IMR-90 (cell line): Measurements from ENCODE around the gene USP16. TPM values are rescaled to one million over a fixed set of nuclear protein-coding genes. Genes with fewer than 3 reads are reported as not detected.

Experiments used
- ATAC-seq: fragments of 200-7000 bp; cut with Tn5 transposase; 2 replicates; pipeline ENCODE4 v1.9.1; 2020; ENCODE audit warnings: low read depth, mild to moderate bottlenecking, moderate library complexity
- BruUV-seq: library from RNA; stranded (reverse); fragments of 400-500 nt; replicated peaks from 2 replicates; lab custom pipeline; 2021; lab: Mats Ljungman, UMichigan
- CTCF ChIA-PET: fragments of 300-600 bp; formaldehyde crosslinking; extraction: SDS; loops from one replicate; lab custom pipeline; 2021; ENCODE audit warnings: antibody characterized with exemption; lab: Yijun Ruan, JAX
- POLR2A ChIA-PET: fragments of 300-600 bp; sonication (Branson Sonifier 250); formaldehyde crosslinking; loops from one replicate; lab custom pipeline; 2022; ENCODE audit warnings: antibody characterized with exemption; ENCODE audit not compliant: unreplicated experiment; lab: Charles Lee
- DNase-seq: peaks from one replicate; pipeline ENCODE4 v3.0.0; 2013
- H2AFZ ChIP-seq: replicated peaks from 2 replicates; pipeline ENCODE3; 2013; ENCODE audit warnings: low read length, mild to moderate bottlenecking; ENCODE audit not compliant: poor library complexity
- H2AK5ac ChIP-seq: 2 replicates; pipeline ENCODE4 v1.6.1; 2013; ENCODE audit warnings: low read depth, low read length, inconsistent platforms
- H2AK9ac ChIP-seq: replicated peaks from 2 replicates; pipeline ENCODE3; 2013; ENCODE audit warnings: mild to moderate bottlenecking, low read depth, low read length, moderate library complexity; ENCODE audit not compliant: poor library complexity
- H2BK120ac ChIP-seq: 2 replicates; pipeline ENCODE4 v1.6.1; 2013; ENCODE audit warnings: low read depth, low read length, inconsistent platforms
- H2BK15ac ChIP-seq: 3 replicates; pipeline ENCODE4 v1.6.1; 2013; ENCODE audit warnings: low read depth, low read length, inconsistent platforms
- H2BK20ac ChIP-seq: 2 replicates; pipeline ENCODE4 v1.6.1; 2013; ENCODE audit warnings: low read depth, mild to moderate bottlenecking, inconsistent platforms, low read length, moderate library complexity
- H2BK5ac ChIP-seq: 2 replicates; pipeline ENCODE4 v1.6.1; 2013; ENCODE audit warnings: mild to moderate bottlenecking, low read depth, low read length, inconsistent platforms; ENCODE audit not compliant: poor library complexity, severe bottlenecking
- H3K14ac ChIP-seq: replicated peaks from 2 replicates; pipeline ENCODE4 v1.6.1; 2013; ENCODE audit warnings: low read depth, low read length, inconsistent platforms
- H3K18ac ChIP-seq: 2 replicates; pipeline ENCODE4 v1.6.1; 2013; ENCODE audit warnings: low read depth, low read length, control low read depth
- H3K23ac ChIP-seq: 2 replicates; pipeline ENCODE4 v1.6.1; 2013; ENCODE audit warnings: low read depth, low read length, inconsistent platforms
- H3K27ac ChIP-seq: 2 replicates; pipeline ENCODE4 v1.5.1; 2013; ENCODE audit warnings: mild to moderate bottlenecking, control low read depth, low read length; ENCODE audit not compliant: insufficient read depth
- H3K27me3 ChIP-seq: 2 replicates; pipeline ENCODE4 v1.6.1; 2013; ENCODE audit warnings: low read length; ENCODE audit not compliant: control insufficient read depth, insufficient read depth
- H3K36me3 ChIP-seq: 2 replicates; pipeline ENCODE4 v1.6.1; 2013; ENCODE audit warnings: low read length, mixed read lengths; ENCODE audit not compliant: control insufficient read depth, insufficient read depth
- H3K4ac ChIP-seq: 2 replicates; pipeline ENCODE4 v1.6.1; 2013; ENCODE audit warnings: low read depth, low read length, inconsistent platforms
- H3K4me1 ChIP-seq: 2 replicates; pipeline ENCODE4 v1.6.1; 2013; ENCODE audit warnings: low read length, mixed read lengths; ENCODE audit not compliant: control insufficient read depth, insufficient read depth
- H3K4me2 ChIP-seq: 2 replicates; pipeline ENCODE4 v1.6.1; 2013; ENCODE audit warnings: low read depth, mild to moderate bottlenecking, control low read depth, low read length, moderate library complexity
- H3K4me3 ChIP-seq: 2 replicates; pipeline ENCODE4 v1.5.1; 2013; ENCODE audit warnings: low read depth, mild to moderate bottlenecking, control low read depth, low read length, moderate library complexity; ENCODE audit not compliant: insufficient read depth
- H3K56ac ChIP-seq: 2 replicates; pipeline ENCODE4 v1.6.1; 2013; ENCODE audit warnings: low read length, inconsistent platforms; ENCODE audit not compliant: insufficient read depth; ENCODE audit errors: extremely low read depth
- H3K79me1 ChIP-seq, 2 experiments: 2 replicates each; pipeline ENCODE4 v1.6.1; 2013; ENCODE audit warnings: low read length in 2 of 2, inconsistent platforms in 1 of 2, low read depth in 1 of 2
- H3K9ac ChIP-seq: 2 replicates; pipeline ENCODE4 v1.6.1; 2013; ENCODE audit warnings: low read depth, low read length, control low read depth
- H3K9me1 ChIP-seq: 2 replicates; pipeline ENCODE4 v1.6.1; 2013; ENCODE audit warnings: low read length, inconsistent platforms; ENCODE audit not compliant: insufficient read depth
- H3K9me3 ChIP-seq: 2 replicates; pipeline ENCODE4 v1.6.1; 2013; ENCODE audit warnings: low read length; ENCODE audit not compliant: control insufficient read depth, insufficient read depth
- H4K20me1 ChIP-seq: 2 replicates; pipeline ENCODE4 v1.6.1; 2013; ENCODE audit warnings: low read length, inconsistent platforms; ENCODE audit not compliant: insufficient read depth
- H4K5ac ChIP-seq: 2 replicates; pipeline ENCODE4 v1.6.1; 2013; ENCODE audit warnings: mild to moderate bottlenecking, low read depth, low read length, control low read depth
- H4K8ac ChIP-seq, 2 experiments: 2 replicates each; pipeline ENCODE4 v1.6.1; 2013; ENCODE audit warnings: low read depth in 2 of 2, low read length in 2 of 2, control low read depth in 1 of 2, inconsistent platforms in 1 of 2
- H4K91ac ChIP-seq: 2 replicates; pipeline ENCODE4 v1.6.1; 2013; ENCODE audit warnings: low read depth, low read length, inconsistent platforms; ENCODE audit not compliant: insufficient read depth
- BHLHE40 ChIP-seq: fragments of 150-350 bp; IDR thresholded peaks from 2 replicates; pipeline ENCODE4 v1.6.1; 2016; ENCODE audit warnings: mild to moderate bottlenecking, low read depth, low read length
- CHD1 ChIP-seq: IDR thresholded peaks from 2 replicates; pipeline ENCODE4 v1.6.1; 2012; ENCODE audit warnings: low read depth, low read length, improper control_type of control experiment
- CTCF ChIP-seq: conservative IDR thresholded peaks from 2 replicates; pipeline ENCODE4 v1.5.1; 2012; ENCODE audit warnings: mild to moderate bottlenecking, low read depth, low read length, improper control_type of control experiment
- MXI1 ChIP-seq: IDR thresholded peaks from 2 replicates; pipeline ENCODE4 v1.6.1; 2012; ENCODE audit warnings: low read depth, mild to moderate bottlenecking, low read length, moderate library complexity, borderline replicate concordance
- NFE2L2 ChIP-seq: fragments of 150-350 bp; IDR thresholded peaks from 2 replicates; pipeline ENCODE4 v1.6.1; 2016; ENCODE audit warnings: low read depth, mild to moderate bottlenecking, low read length
- RAD21 ChIP-seq: IDR thresholded peaks from 2 replicates; pipeline ENCODE4 v1.6.1; 2012; ENCODE audit warnings: low read length, improper control_type of control experiment
- RCOR1 ChIP-seq: IDR thresholded peaks from 2 replicates; pipeline ENCODE4 v1.6.1; 2012; ENCODE audit warnings: mild to moderate bottlenecking, low read length, improper control_type of control experiment; ENCODE audit not compliant: insufficient replicate concordance
- SMC3 ChIP-seq: fragments of 150-350 bp; IDR thresholded peaks from 2 replicates; pipeline ENCODE4 v1.6.1; 2016; ENCODE audit warnings: low read depth, mild to moderate bottlenecking, antibody characterized with exemption, low read length, moderate library complexity
- USF2 ChIP-seq: fragments of 150-350 bp; IDR thresholded peaks from 2 replicates; pipeline ENCODE4 v1.6.1; 2017; ENCODE audit warnings: mild to moderate bottlenecking, antibody characterized with exemption, low read length, low read depth
- WGBS, 2 experiments: methylation state at CpG; one replicate each; pipeline versions ENCODE4 v1.1.5 to v1.1.7; 2013; ENCODE audit warnings: missing lambda C conversion rate in 2 of 2; ENCODE audit not compliant: insufficient read length in 1 of 2; ENCODE audit errors: extremely low coverage in 2 of 2; 5-methylcytosine and 5-hydroxymethylcytosine counted together
- dilution Hi-C: fragments of 300-500 bp; cut with HindIII; formaldehyde crosslinking; loops from one replicate; pipeline ENCODE4 v1.14.3; 2018; ENCODE audit warnings: low sequenced_read_pairs; ENCODE audit not compliant: unreplicated experiment
- in situ Hi-C: fragments of 300-500 bp; cut with MboI; formaldehyde crosslinking; loops from 3 replicates; pipeline ENCODE4 v1.14.3; 2019; ENCODE audit warnings: low sequenced_read_pairs, inconsistent platforms, mixed read lengths
- intact Hi-C: fragments of 100-400 bp; cut with micrococcal nuclease; formaldehyde crosslinking; loops from 2 replicates; pipeline ENCODE4 v1.10.0; 2022
- polyA plus RNA-seq, 3 experiments: library from polyadenylated mRNA; depleted of rRNA; stranded (reverse); fragments of >200 nt; gene quantifications; 2 replicates each; pipeline ENCODE4 v1.2.3, GENCODE V29; 2012; ENCODE audit warnings: low replicate concordance in 1 of 3
- total RNA-seq: library from RNA; depleted of rRNA; stranded (reverse); fragments of >200 nt; gene quantifications from 2 replicates; pipeline ENCODE4 v1.2.3, GENCODE V29; 2012

Gene USP16
- total and polyA plus RNA-seq, 2 of the 4 experiments (the other 2 are of a cell fraction) = 15.5 to 28.7 TPM

- H2BK5ac ChIP-seq = no peak overlapping the region
- no peak overlapping the region for H2BK15ac ChIP-seq
- H3K18ac ChIP-seq = no peak overlapping the region
- BruUV-seq = no TSS peak
- CTCF ChIA-PET = interaction anchor here (0.7 kb wide), 1 partner anchor 15 kb away, joined by 3 read pairs; no protein-coding TSS in a partner anchor
- H2BK20ac ChIP-seq = no peak overlapping the region
- no peak overlapping the region for H4K5ac ChIP-seq
- H4K91ac ChIP-seq = no peak overlapping the region
- no peak overlapping the region for H2AK5ac ChIP-seq
- dilution Hi-C loops (no loop called here), intact Hi-C loops (no loop called here), in situ Hi-C loops (no loop called here)
- POLR2A ChIA-PET = no interaction called here
- no peaks in the 10 kb centered on the region for H3K27me3 ChIP-seq
- no peak overlapping the region for H4K8ac ChIP-seq
- peaks cover 3 to 17% of the 10 kb centered on the region in 2 experiments; a peak in 2 of 4 replicates for H3K79me1 ChIP-seq
- DNase-seq (no peak), ATAC-seq (no peak)
- H4K20me1 ChIP-seq = no peaks in the 10 kb centered on the region
- no peak overlapping the region for H2BK120ac ChIP-seq
- H3K27ac ChIP-seq = no peak overlapping the region
- H3K4me3 ChIP-seq = no peak overlapping the region
- WGBS, 2 experiments = no CpG with 5 or more reads among the region's 3 CpGs
- H3K9me1 ChIP-seq = no peaks in the 10 kb centered on the region
- no peaks in the 10 kb centered on the region for H3K9me3 ChIP-seq
- no peak overlapping the region for H3K23ac ChIP-seq
- H2AFZ ChIP-seq = no peak overlapping the region
- H3K4me2 ChIP-seq = no peak overlapping the region
- H3K9ac ChIP-seq = no peak overlapping the region
- H3K4ac ChIP-seq = no peak overlapping the region
- H3K4me1 ChIP-seq = peaks cover 8% of the 10 kb centered on the region; the same call in 1 of the 2 replicates
- TF ChIP-seq USF2 (no peak), SMC3 (no peak), CHD1 (no peak), CTCF (no peak), NFE2L2 (no peak), RAD21 (no peak), RCOR1 (no peak), MXI1 (no peak), BHLHE40 (no peak)
- H3K56ac ChIP-seq = no peak overlapping the region
- no peak overlapping the region for H2AK9ac ChIP-seq
- H3K36me3 ChIP-seq = peaks cover 59% of the 10 kb centered on the region
- no peak overlapping the region for H3K14ac ChIP-seq
Observed at GRCh38 chr21:29056538-29057050, 32.1 kb downstream of the USP16 start.
